Measurements from ENCODE around the gene GNL2. TPM values are rescaled to one million over a fixed set of nuclear protein-coding genes. Genes with fewer than 3 reads are reported as not detected.

GNL2 gene
- total RNA-seq, 1 donor from 2014 or later, result 52.3 TPM

GRCh38 chr1:37517569-37517968 is 78.2 kb downstream of the GNL2 start:
- Mint-ChIP-seq H3K27me3 (ENCODE audit: unreplicated experiment) (no peaks in the 10 kb centered on the region), H3K4me3 (ENCODE audit: unreplicated experiment) (no peak overlapping the region), H3K27ac (ENCODE audit: unreplicated experiment) (no peak overlapping the region), H3K36me3 (ENCODE audit: unreplicated experiment) (peaks cover 3% of the 10 kb centered on the region), H3K4me1 (ENCODE audit: unreplicated experiment) (peaks cover 17% of the 10 kb centered on the region), H3K9me3 (ENCODE audit: unreplicated experiment) (no peaks in the 10 kb centered on the region)
- TF ChIP-seq CTCF (IDR thresholded peaks at IDR 0.05), result no peak
- DNase-seq (ENCODE audit: extremely low spot score, unreplicated experiment), result no peak

Other genes starting within 250 kb of the GNL2 start
- 7.0 and 11.3 TPM in 2 replicates for gene ZC3H12A, start 121.4 kb downstream of the GNL2 start, total RNA-seq
- gene MEAF6, start 81.2 kb downstream of the GNL2 start, total RNA-seq, result 62.3 and 62.9 TPM in 2 replicates
- 16.1 and 22.4 TPM in 2 replicates for gene SNIP1, start 41.6 kb downstream of the GNL2 start, total RNA-seq
- gene DNALI1, start 39.0 kb downstream of the GNL2 start, total RNA-seq, result 9.4 and 10.5 TPM in 2 replicates
- gene RSPO1, start 39.0 kb upstream of the GNL2 start, total RNA-seq, result not detected in 2 replicates
- 7.6 and 7.7 TPM in 2 replicates for gene CDCA8, start 96.6 kb upstream of the GNL2 start, total RNA-seq
- gene EPHA10, start 169.2 kb upstream of the GNL2 start, total RNA-seq, result not detected in 2 replicates
- 5.2 TPM in 2 replicates for gene MANEAL, start 197.9 kb upstream of the GNL2 start, total RNA-seq
- 55.0 and 57.0 TPM in 2 replicates for gene C1orf122, start 211.9 kb upstream of the GNL2 start, total RNA-seq
- 12.7 and 14.3 TPM in 2 replicates for gene YRDC, start 212.3 kb upstream of the GNL2 start, total RNA-seq

Measured in osteocyte (in vitro differentiated cells).